ENCODE measurements around the gene SIK3.
"Not testable (repeated sequence)": the region's sequence is repeated elsewhere in the genome, so short reads cannot be mapped to it uniquely, and the experiment has no call there.

The SIK3 gene

GRCh38 chr11:116807601-116808261 lies 290.5 kb downstream of the SIK3 start:
- no peak for TF ChIP-seq CTCF (IDR thresholded peaks at IDR 0.05; ENCODE audit: extremely low read depth, missing control alignments)
- no peak for DNase-seq (ENCODE audit: low spot score)

- no peak for TF ChIP-seq CTCF (IDR thresholded peaks at IDR 0.05; ENCODE audit: extremely low read depth, missing control alignments)
- no peak for DNase-seq (ENCODE audit: low spot score)
Observed at GRCh38 chr11:116804001-116804400, 294.2 kb downstream of the SIK3 start.

GRCh38 chr11:116801662-116802061 lies 296.6 kb downstream of the SIK3 start:
- not testable (repeated sequence) for DNase-seq (ENCODE audit: low spot score)

GRCh38 chr11:116800610-116801009 lies 297.6 kb downstream of the SIK3 start:
- no peak for TF ChIP-seq CTCF (IDR thresholded peaks at IDR 0.05; ENCODE audit: extremely low read depth, missing control alignments)
- DNase-seq (ENCODE audit: low spot score) = no peak

GRCh38 chr11:116798368-116798767 lies 299.9 kb downstream of the SIK3 start:
- TF ChIP-seq CTCF (IDR thresholded peaks at IDR 0.05; ENCODE audit: extremely low read depth, missing control alignments) = no peak

GRCh38 chr11:116797816-116798215 lies 300.4 kb downstream of the SIK3 start:
- no peak for TF ChIP-seq CTCF (IDR thresholded peaks at IDR 0.05; ENCODE audit: extremely low read depth, missing control alignments)
- DNase-seq (ENCODE audit: low spot score) = no peak

More at GRCh38 chr11:116798368-116798767, 299.9 kb downstream of the SIK3 start:
- no peak for DNase-seq (ENCODE audit: low spot score)

GRCh38 chr11:116796548-116796947 lies 301.7 kb downstream of the SIK3 start:
- DNase-seq (ENCODE audit: low spot score) = no peak
- no peak for TF ChIP-seq CTCF (IDR thresholded peaks at IDR 0.05; ENCODE audit: extremely low read depth, missing control alignments)

- DNase-seq (ENCODE audit: low spot score) = no peak
- TF ChIP-seq CTCF (IDR thresholded peaks at IDR 0.05; ENCODE audit: extremely low read depth, missing control alignments) = no peak
Observed at GRCh38 chr11:116794851-116795250, 303.4 kb downstream of the SIK3 start.

Data from GM20000 (cell line).